DND-41 (cell line): ENCODE data around the gene FEM1B.

Source experiments
- EZH2 ChIP-seq: IDR thresholded peaks from 3 replicates; pipeline ENCODE4 v1.6.1; 2012; ENCODE audit warnings: borderline replicate concordance, low read depth, mild to moderate bottlenecking, moderate library complexity, low read length, inconsistent platforms; ENCODE audit not compliant: severe bottlenecking
- TF ChIP-seq, protein P1 (sequence below): IDR thresholded peaks from 2 replicates; pipeline ENCODE4 v1.5.1; 2012; ENCODE audit warnings: borderline replicate concordance, low read length, moderate library complexity, mild to moderate bottlenecking; ENCODE audit not compliant: poor library complexity, severe bottlenecking; ENCODE audit errors: extremely low read depth

DNA sequence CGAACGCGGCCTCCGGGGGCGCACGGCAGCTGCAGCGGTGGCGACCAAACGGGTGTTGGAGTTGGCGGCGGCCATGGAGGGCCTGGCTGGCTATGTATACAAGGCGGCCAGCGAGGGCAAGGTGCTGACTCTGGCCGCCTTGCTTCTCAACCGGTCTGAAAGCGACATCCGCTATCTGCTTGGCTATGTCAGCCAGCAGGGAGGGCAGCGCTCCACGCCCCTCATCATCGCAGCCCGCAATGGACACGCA lies 725 bp downstream of the FEM1B start:
- TF ChIP-seq, protein P1, sequence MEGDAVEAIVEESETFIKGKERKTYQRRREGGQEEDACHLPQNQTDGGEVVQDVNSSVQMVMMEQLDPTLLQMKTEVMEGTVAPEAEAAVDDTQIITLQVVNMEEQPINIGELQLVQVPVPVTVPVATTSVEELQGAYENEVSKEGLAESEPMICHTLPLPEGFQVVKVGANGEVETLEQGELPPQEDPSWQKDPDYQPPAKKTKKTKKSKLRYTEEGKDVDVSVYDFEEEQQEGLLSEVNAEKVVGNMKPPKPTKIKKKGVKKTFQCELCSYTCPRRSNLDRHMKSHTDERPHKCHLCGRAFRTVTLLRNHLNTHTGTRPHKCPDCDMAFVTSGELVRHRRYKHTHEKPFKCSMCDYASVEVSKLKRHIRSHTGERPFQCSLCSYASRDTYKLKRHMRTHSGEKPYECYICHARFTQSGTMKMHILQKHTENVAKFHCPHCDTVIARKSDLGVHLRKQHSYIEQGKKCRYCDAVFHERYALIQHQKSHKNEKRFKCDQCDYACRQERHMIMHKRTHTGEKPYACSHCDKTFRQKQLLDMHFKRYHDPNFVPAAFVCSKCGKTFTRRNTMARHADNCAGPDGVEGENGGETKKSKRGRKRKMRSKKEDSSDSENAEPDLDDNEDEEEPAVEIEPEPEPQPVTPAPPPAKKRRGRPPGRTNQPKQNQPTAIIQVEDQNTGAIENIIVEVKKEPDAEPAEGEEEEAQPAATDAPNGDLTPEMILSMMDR = peak; percentile 57
- no peak for TF ChIP-seq EZH2
